Measurements from ENCODE around the gene STK24.

GRCh38 chr13:98598043-98598442 is 21.1 kb upstream of the STK24 start:
- TF ChIP-seq CTCF (conservative IDR thresholded peaks at IDR 0.05; ENCODE audit: low read depth, low read length) = no peak
- TF ChIP-seq USF2 (IDR thresholded peaks at IDR 0.05; ENCODE audit: low read depth, low read length) = no peak
